ENCODE results near the gene CFAP77.

- TF ChIP-seq CTCF (IDR thresholded peaks at IDR 0.05; ENCODE audit: insufficient read depth, low read length) = no peak
- TF ChIP-seq SPI1 (IDR thresholded peaks at IDR 0.05; ENCODE audit: borderline replicate concordance, low read depth) = no peak
- no peak for TF ChIP-seq REST (IDR thresholded peaks at IDR 0.05; ENCODE audit: insufficient replicate concordance, low read depth)
- no peak for TF ChIP-seq POLR2AphosphoS5 (IDR thresholded peaks at IDR 0.05; ENCODE audit: low read depth)
- no peak for TF ChIP-seq GABPA (IDR thresholded peaks at IDR 0.05; ENCODE audit: low read depth)
These were observed 68.5 kb downstream of the CFAP77 start for GRCh38 chr9:132478353-132479050.
